Esophagus muscularis mucosa (tissue), 4 donors: Measurements from ENCODE around the gene GCN1. TPM values are rescaled to one million over a fixed set of nuclear protein-coding genes. Genes with fewer than 3 reads are reported as not detected.
A peak's percentile ranks its signal among the peaks of the same experiment; 100 is the strongest.

Experiments
- DNase-seq: peaks from one replicate; pipeline ENCODE4 v3.0.0-alpha.2; 2017; ENCODE audit errors: extremely low spot score
- H3K27ac ChIP-seq, 4 donors: fragments of 200-600 bp; sonication (generic); replicated peaks in 1 of 4; 1 replicate in 3 of 4; 2 replicates in 1 of 4; pipeline ENCODE4 v1.5.1; 2016 to 2019; ENCODE audit warnings: mild to moderate bottlenecking in 1 of 4
- H3K27me3 ChIP-seq, 4 donors: fragments of 200-600 bp; sonication (generic); one replicate each; pipeline versions ENCODE4 v1.5.1 to v1.6.0; 2016 to 2019
- H3K36me3 ChIP-seq, 4 donors: fragments of 200-600 bp; sonication (generic); one replicate each; pipeline ENCODE4 v1.5.1; 2016 to 2019
- H3K4me1 ChIP-seq, 4 donors: fragments of 200-600 bp; sonication (generic); one replicate each; pipeline ENCODE4 v1.5.1; 2016 to 2019
- H3K4me3 ChIP-seq, 4 donors: fragments of 200-600 bp; sonication (generic); 1 replicate in 2 of 4; 2 replicates in 2 of 4; pipeline ENCODE4 v1.5.1; 2016 to 2019; ENCODE audit warnings: mild to moderate bottlenecking in 4 of 4, moderate library complexity in 1 of 4
- H3K9me3 ChIP-seq, 4 donors: fragments of 200-600 bp; sonication (generic); 1 replicate in 3 of 4; 2 replicates in 1 of 4; pipeline ENCODE4 v1.5.1; 2016 to 2019
- CTCF ChIP-seq, 3 experiments: fragments of 200-600 bp in 2 of 3; fragments of 450-650 bp in 1 of 3; sonication (generic) in 2 of 3; IDR thresholded peaks; one replicate each; pipeline ENCODE4 v1.5.1; 2017 to 2019; ENCODE audit warnings: antibody characterized with exemption in 3 of 3, mild to moderate bottlenecking in 2 of 3, moderate library complexity in 1 of 3
- EP300 ChIP-seq: sonication (generic); formaldehyde crosslinking; IDR thresholded peaks from one replicate; pipeline ENCODE4 v1.6.1; 2017; ENCODE audit warnings: antibody characterized with exemption
- POLR2A ChIP-seq: fragments of 450-650 bp; IDR thresholded peaks from one replicate; pipeline ENCODE4 v1.6.1; 2017; ENCODE audit warnings: antibody characterized with exemption, moderate library complexity, mild to moderate bottlenecking, low read depth
- POLR2AphosphoS5 ChIP-seq, 2 donors: sonication (generic); formaldehyde crosslinking; IDR thresholded peaks; one replicate each; pipeline ENCODE4 v1.6.1; 2017; ENCODE audit warnings: antibody characterized with exemption in 2 of 2
- WGBS: methylation state at CpG from one replicate; pipeline ENCODE4 v1.1.5; 2018; 5-methylcytosine and 5-hydroxymethylcytosine counted together
- intact Hi-C: fragments of 100-400 bp; cut with DNase I; formaldehyde crosslinking; loops from one replicate; pipeline ENCODE4 v1.15.1; 2023
- total RNA-seq, 4 donors: library from RNA; depleted of rRNA; stranded (reverse); fragments of >200 nt; gene quantifications; one replicate each; pipeline versions ENCODE4 v1.1.0 to v1.2.1, GENCODE V29; 2016

The GCN1 gene
- total RNA-seq, 4 donors from 2014 or later = 38.6 to 94.6 (median 49.3) TPM

- no peak for DNase-seq
- no peaks in the 10 kb centered on the region for H3K27me3 ChIP-seq
- peaks cover 56 to 88% (median 87%) of the 10 kb centered on the region in 4 donors for H3K36me3 ChIP-seq
- peak overlapping the region in 1 of 4 donors; percentile 4 for H3K27ac ChIP-seq
- WGBS = 95% methylated on average over 9 of the region's 13 CpGs
- TF ChIP-seq EP300 (no peak), POLR2AphosphoS5 (IDR thresholded peaks at IDR 0.05) (no peak), POLR2A (no peak), CTCF (IDR thresholded peaks at IDR 0.05) (no peak)
- H3K4me3 ChIP-seq = no peak overlapping the region
- peaks cover 27 to 37% (median 29%) of the 10 kb centered on the region in 4 donors for H3K4me1 ChIP-seq
- intact Hi-C loops = no loop called here
- H3K9me3 ChIP-seq = no peaks in the 10 kb centered on the region
Measured at GRCh38 chr12:120221576-120221900, 27.0 kb upstream of the GCN1 start.

- no peak for DNase-seq
- Histone ChIP-seq H3K9me3 (no peaks in the 10 kb centered on the region), H3K4me1 (peaks cover 22 to 32% (median 24%) of the 10 kb centered on the region in 4 donors), H3K27ac (peak overlapping the region in 1 of 4 donors; percentile 37), H3K27me3 (no peaks in the 10 kb centered on the region), H3K36me3 (peaks cover 59 to 88% (median 87%) of the 10 kb centered on the region in 4 donors), H3K4me3 (no peak overlapping the region)
- intact Hi-C loops = no loop called here
- WGBS = 68% methylated on average over 5 of the region's 10 CpGs
- TF ChIP-seq CTCF (IDR thresholded peaks at IDR 0.05) (no peak), EP300 (no peak), POLR2AphosphoS5 (IDR thresholded peaks at IDR 0.05) (no peak), POLR2A (no peak)
Measured at GRCh38 chr12:120220838-120221575, 26.5 kb upstream of the GCN1 start.

- Histone ChIP-seq H3K4me3 (no peak overlapping the region), H3K36me3 (peaks cover 79 to 100% (median 100%) of the 10 kb centered on the region in 4 donors), H3K27me3 (no peaks in the 10 kb centered on the region), H3K27ac (no peak overlapping the region), H3K9me3 (no peaks in the 10 kb centered on the region), H3K4me1 (peaks cover 1 to 11% (median 3%) of the 10 kb centered on the region in 4 donors)
- TF ChIP-seq CTCF (IDR thresholded peaks at IDR 0.05) (no peak), POLR2AphosphoS5 (IDR thresholded peaks at IDR 0.05) (no peak), POLR2A (no peak), EP300 (no peak)
- intact Hi-C loops = no loop called here
- WGBS = 89% methylated on average over 15 of the region's 19 CpGs
- DNase-seq = no peak
Measured at GRCh38 chr12:120218680-120219606, 24.4 kb upstream of the GCN1 start.

- H3K27ac ChIP-seq = no peak overlapping the region
- no peak overlapping the region for H3K4me3 ChIP-seq
- TF ChIP-seq POLR2AphosphoS5 (IDR thresholded peaks at IDR 0.05) (no peak), CTCF (IDR thresholded peaks at IDR 0.05) (no peak)
- intact Hi-C loops = no loop called here
- peaks cover 81 to 100% (median 100%) of the 10 kb centered on the region in 4 donors for H3K36me3 ChIP-seq
- no peaks in the 10 kb centered on the region for H3K9me3 ChIP-seq
- no peaks in the 10 kb centered on the region for H3K27me3 ChIP-seq
- no peak for DNase-seq
- WGBS = 67% methylated on average over 15 of the region's 32 CpGs
- peaks cover 0 to 5% (median 2%) of the 10 kb centered on the region in 4 donors for H3K4me1 ChIP-seq
Measured at GRCh38 chr12:120216742-120217605, 22.5 kb upstream of the GCN1 start.
